ENCODE data around the gene CLDN14.
A peak's percentile ranks its signal among the peaks of the same experiment; 100 is the strongest.

Gene CLDN14

DNA sequence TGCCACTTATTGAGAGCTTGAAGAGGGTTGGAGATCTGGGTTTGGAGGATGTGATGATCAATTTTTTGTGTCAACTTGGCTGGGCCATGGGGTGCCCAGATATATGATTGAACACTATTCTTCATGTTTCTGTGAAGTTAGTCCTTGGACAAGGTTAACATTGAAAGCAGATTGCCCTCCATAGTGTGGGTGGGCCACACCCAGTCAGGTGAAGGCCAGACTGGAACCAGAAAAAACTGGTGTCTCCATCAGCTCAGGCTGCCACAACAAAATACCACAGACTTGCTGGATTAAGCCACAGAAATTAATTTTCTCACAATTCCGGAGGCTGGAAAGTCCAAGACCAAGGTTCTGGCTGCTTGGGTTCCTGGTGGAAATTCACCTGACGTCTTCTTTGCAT lies 7.5 kb downstream of the CLDN14 start:
- no peak for DNase-seq

DNA sequence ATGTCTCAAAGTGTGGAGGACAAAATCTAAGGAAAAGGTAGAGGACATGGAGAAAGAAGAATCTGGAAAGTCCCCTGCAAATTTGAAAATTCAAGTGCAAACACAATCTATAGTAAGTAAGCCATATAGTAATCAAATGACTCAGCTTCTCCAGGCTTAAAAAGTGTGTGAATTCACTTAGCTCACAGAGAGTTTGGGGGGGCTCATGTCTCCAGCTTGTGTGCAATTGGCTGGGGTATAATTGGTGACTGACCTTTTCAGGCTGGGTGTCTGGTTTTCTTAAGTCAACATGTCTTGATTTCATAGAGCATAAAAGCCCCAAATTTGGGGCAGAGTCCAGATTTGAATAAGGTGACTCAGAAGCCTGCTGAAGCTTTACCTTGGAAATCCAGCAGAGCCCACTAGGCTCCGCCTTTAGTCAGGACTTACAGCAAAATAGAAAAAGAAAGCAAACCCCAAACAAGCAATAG lies 8.6 kb downstream of the CLDN14 start:
- no peak for DNase-seq

DNA sequence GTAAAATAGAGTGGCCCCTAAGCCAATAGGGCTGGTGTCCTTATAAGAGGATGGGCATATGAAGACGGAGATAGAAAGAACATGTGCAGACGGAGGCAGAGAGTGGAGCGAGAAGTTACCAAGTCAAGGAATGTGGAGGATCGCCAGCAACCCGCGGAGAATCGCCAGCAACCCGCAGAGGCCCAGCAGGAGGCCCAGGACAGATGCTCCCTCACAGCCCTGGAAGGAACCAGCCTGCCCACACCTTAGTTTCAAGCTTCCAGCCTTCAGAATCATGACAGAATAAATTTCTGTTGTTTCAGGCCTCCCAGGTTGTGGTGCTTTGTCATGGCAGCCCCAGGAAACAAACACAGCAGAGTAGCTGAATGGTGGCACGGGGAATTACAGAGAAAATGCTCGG lies 9.6 kb downstream of the CLDN14 start:
- no peak for DNase-seq

DNA sequence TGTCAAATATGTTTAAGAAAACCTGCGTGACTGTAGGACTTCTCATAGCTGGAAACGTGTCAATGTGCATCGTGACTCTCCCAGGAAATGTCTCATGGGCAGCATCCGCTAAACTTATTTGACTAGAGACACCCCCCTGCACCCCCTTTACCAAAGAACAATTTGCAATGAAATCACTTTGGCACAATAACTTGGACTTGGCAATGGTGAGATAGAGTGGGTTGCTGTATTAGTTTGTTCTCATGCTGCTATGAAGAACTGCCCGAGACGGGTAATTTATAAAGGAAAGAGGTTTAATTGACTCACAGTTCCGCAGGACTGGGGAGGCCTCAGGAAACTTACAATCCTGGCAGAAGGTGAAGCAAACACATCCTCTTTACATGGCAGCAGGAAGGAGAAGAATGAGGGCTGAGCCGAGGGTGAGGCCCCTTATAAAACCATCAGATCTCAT lies 13.8 kb downstream of the CLDN14 start:
- DNase-seq, result no peak

DNA sequence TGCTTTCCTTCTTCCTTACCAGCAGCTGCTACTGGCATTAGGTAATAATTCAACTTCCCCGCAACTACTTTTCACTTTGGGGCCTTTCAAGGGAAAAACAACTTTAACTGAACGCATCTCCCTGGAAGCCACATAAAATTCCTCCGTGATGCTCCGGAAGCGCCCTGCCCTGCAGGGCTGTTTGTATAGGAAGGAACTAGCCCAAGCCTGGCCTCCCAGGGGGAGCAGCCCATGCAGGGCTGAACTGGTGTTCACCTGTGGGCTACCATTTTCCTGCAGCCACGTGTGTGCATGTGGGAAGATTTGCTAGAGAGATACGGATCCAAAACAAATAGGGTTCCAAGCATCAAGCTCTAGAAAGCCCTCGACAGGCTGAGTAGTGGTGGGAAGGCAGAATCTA lies 14.4 kb downstream of the CLDN14 start:
- no peak for DNase-seq

DNA sequence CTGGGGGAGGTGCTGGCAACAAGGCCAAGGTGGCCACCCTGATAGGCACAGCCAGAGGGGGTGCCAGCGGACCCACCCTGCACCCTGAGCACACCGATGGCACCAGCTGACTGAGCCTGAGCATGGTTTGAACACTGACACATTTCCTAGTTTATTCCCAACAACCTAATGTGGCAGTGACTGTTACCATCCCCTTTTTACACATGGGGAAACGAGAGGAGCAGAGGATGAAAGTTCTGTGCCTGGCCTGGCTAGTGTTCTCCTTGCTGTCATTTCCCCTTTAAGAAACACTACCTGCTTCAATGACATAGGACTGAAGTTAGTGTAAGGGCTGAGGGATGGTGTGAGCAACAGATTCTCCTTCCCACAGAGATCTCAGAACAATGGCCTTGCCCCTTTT lies 15.3 kb downstream of the CLDN14 start:
- no peak for DNase-seq

DNA sequence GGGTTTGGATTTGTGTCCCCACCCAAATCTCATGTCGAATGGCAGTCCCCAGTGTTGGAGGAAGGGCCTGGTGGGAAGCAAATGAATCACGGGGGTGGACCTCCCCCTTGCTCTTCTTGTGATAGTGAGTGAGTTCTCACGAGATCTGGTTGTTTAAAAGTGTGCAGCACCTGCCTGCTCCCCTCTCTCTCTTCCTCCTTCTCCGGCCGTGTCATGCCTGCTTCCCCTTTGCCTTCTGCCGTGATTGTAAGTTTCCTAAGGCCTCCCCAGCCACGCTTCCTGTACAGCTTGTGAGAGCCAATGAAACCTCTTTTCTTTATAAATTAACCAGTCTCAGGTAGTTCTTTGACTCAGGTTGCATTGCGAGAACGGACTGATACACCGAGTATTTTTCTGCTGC lies 15.9 kb downstream of the CLDN14 start:
- DNase-seq, result no peak

DNA sequence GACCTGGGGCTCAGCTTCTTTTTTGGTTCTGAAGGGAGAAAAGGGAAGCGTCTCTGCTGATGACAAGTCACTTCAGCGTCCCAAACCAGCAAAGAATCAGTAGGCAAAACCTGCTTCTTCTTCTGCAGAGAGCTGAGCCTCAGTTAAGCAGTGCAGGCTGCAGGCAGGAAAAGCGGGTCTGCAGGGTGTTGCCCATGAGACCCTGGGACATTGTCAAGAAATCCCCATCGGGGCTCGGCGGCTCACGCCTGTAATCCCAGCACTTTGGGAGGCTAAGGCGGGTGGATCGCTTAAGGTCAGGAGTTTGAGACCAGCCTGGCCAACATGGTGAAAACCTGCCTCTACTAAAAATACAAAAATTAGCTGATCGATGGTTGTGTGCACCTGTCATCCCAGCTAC lies 16.7 kb downstream of the CLDN14 start:
- no peak for DNase-seq

DNA sequence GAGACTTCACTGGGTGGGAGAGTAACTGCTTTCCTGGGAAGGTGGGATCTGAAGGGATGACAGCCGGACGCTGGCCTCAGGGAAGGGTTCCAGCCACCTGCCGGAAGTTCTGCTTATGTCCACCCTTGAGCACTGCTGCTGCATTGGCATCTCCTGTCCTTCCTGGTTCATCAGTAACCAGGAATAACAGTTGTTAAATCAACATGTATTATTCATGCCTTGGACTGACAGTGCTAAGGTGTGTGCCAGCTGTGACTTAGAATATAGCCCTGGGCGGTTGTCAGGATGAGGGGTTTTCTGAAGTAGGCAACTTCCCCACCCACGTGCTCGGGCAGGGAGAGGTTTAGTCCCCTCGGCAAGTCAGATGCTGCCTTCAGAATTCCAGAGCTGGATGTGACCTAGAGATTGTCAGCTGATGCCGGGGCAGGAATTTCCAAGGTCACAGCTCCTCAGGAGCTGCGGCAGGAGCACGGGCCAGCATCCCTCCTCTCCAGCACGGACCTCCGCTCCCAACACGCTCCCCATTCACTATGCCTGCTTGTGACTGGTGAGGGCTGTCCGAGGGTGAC lies 17.9 kb downstream of the CLDN14 start:
- DNase-seq, result no peak

DNA sequence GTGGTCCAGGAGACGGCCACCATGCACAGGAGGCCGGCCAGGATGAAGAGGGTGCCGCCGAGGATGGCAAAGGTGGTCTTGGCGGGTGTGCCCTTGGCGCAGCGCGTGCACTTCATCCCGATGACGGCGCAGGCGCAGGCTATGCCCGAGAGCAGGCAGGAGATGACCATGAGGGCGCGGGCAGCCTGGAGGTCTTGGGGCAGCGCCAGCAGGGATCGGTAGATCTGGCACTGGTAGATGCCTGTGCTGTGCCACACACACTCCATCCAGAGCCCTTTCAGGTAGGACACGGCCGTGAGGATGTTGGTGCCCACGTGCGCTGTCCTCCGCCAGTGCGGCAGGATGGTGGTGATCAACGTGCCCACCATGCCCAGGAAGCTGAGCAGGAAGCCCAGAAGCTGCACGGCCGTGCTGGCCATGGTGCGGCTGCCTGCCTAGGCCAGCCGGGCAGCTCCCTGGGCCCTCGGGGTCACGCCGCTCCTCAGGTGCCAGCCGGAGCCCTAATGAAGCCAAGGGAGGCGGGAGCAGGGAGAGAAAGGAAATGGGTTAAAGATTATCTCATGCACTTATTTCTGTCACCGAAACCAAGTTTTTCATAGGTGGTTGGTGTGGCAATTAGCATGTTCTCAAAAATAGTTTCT lies 18.5 kb downstream of the CLDN14 start:
- DNase-seq, result no peak

DNA sequence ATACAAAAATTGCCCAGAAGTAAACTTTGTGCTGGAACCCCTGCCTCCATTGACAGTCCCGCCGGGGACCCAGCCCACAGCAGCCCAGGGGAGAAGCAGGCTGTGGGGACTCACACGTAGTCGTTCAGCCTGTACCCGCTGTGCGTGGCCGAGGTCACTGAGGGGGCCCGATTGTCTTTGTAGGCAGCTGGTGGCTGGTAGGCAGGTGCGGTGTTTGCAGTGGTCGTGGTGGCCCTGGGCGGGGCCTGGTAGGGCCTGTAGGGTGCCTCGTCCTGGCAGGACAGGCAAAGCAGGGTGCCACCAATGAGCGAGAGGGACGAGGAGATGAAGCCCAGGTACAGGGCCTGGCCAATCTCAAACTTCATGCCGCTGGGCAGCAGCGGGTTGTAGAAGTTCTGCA lies 19.1 kb downstream of the CLDN14 start:
- DNase-seq, result no peak

DNA sequence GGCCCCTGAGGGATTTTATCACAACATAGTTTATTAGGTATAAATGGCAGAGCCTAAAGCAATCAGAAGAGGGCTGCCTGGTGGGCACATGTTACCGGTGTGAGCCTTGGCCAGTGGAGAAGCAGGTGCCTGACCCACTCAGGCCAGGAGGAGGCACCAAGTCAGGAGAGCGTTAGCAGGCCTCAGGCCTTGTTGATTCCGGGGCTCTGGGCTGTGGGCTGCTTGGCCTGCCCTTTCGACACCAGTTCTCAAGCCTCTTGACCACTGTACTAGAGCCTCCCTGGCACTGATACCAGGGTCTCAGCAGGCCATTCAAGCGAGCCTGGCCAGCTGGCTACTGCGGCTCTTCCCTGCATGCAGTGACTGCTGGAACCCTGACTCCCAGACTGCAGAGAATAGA lies 20.8 kb downstream of the CLDN14 start:
- DNase-seq, result no peak

DNA sequence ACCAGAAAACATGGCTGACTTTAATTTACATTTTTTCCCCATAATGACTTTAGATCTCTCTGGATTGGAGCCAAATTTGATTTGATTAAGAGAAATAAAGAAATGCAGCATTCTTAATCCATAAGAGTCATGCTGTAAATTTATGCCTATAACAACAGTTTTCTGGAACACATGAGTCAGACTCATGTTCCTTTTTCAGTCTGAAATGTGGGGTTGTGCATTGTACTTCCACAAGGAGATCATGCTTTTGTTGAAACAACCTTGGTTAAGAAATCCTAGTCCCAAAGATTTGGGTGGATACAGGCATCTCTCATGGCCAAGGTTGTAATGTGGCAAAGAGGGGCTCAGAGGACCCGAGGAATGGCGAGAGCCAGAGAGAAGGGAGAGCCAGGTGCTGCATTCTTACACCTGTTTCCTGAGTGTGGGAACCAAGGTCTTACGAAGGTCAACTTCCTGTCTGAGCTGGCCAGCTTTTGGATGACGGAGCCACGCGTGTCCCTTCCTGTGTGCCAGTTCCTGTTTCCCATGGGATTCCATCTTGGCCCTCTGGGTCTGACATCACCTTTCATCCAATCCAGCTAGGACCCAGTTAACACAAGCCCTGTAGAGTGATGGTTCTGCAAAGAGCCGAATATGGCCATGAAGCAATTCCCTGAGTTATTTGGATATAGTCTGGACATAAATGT lies 23.1 kb downstream of the CLDN14 start:
- DNase-seq, result no peak

DNA sequence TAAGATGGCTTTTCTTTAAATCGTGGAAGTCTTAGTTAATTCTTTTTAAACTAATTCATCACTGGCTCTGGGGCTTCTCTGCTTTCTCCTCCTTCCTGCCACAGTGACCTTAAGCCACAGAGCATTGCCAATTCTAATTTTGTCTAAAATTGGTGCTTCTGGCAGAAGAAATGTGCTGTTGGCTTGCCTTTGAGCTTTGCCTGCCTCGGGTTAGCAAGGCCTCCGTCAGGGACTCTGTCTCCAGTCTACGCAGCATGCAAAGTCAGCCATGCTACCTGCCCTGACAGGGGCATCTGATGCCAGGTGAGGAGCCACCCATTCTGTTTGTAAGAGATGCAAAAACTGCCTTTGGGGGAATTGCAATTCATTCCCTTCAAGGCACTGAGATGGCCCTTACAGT lies 25.2 kb downstream of the CLDN14 start:
- no peak for DNase-seq

DNA sequence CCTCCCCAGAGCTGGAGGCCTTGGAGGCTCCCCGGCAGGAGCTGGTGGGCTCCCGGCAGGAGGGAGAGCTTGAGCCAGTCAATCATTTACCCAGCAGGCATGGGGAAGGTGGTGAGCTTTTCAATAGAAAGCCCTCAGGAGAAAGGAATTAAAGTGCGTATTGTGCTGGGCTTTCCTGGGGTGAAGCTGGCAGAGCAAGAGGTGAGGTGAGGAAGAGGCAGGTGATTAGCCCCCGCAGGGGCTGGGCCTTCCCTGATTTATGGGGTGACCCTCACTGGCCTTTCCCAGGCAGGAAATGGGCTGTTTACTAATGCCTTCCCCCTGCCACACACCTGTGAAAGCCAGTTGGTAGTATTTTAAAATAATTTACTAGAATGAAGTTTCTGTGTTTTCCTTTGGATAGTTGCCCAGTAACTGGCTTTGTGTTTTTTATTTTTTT lies 25.8 kb downstream of the CLDN14 start:
- DNase-seq, result no peak

DNA sequence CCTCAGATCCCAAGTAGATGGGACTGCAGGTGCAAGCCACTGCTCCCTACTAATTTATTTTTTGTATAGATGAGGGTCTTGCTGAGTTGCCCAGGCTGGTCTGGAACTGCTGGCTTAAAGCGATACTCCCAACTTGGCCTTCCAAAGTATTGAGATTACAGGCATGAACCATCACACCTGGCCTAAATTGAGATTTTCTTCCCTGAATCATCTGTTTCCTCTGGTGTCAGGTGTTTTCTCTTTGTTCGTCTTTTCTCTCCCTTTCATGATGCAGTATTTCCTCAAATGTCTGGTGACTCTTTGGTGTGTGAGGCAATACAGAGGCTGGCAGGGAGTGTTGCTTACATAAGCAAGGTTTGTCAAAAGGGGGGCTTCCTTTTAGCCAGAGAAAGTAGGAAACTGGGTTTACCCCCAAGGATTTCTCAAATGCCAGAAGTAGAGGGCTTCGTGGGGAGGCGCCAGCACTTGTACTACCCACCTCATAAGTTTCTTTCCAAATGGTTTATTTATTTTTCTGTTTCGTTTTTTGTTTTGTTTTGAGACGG lies 27.6 kb downstream of the CLDN14 start:
- DNase-seq, result no peak

DNA sequence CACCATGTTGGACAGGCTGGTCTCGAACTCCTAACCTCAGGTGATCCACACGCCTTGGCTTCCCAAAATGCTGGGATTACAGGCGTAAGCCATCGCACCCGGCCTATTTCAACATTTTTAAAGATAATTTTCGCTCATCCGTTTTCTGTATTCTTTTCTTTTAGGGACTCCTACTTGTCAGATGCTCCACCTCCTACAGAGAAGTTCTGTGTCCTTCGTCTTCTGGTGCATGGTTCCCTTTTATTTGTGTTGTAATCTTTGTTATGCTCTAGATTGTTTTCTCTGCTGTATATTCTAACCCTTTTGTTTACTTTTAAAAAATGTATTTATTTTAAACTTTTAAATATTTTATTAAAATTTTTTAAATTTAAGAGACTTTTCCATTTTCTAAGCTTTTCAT lies 28.4 kb downstream of the CLDN14 start:
- no peak for DNase-seq

DNA sequence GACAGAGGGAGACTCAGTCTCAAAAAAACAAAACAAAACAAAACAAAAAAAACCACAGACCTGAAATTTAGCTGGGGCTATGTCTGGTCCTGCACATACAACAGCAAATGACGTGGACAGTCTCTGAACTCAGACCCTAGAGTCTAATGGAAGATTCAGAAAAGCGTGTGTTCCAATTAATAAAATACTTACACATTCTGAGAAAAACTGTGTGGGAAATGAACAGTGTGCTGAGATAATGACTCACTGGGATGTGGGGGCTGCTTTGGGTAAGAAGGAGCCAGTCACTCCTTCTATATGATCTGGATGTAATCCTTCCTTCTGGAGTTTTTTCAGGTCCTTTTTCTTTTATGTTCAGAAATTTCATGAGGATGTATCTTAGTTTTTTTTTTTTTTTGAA lies 29.4 kb downstream of the CLDN14 start:
- DNase-seq, result peak in 4 of 56 donors; percentile 5 to 34 (median 19)

DNA sequence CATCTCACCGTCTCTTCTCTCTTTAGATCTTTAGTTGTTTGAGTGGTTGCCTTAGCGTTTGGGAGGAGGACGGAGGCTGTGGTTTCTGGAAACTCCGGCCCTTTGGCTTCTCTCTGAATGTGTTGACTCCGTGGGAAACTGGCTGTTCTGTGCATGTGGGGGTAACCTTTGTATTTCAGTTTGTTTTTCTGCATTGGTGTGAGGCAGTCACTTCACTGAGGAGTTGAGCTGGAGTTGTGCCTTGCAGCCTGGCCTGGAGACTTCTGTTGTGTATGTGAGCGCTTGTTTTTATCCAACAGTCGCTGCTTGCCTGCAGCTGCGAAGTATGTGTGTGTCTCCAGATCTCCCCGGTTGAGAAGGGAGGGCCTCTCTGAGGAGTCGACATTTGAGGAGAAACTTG lies 33.6 kb downstream of the CLDN14 start:
- no peak for DNase-seq

DNA sequence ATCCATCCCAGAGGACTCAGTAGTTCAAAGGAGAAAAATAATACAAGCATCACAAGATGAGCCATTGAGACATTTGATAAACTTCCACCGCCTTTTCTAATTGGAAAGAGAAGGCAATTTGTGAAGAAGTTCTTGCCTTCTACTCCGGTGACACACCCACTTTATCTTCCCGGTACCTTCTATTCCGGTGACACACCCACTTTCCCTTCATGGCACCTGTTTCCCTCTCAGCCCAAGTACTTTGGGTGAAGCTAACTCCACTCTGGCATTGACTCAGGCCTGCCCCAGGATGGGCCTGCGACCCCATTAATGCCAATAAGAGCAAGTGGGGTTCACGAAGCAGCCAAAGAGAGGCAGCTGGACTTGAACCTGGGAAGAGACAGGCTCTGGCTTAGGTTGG lies 38.2 kb downstream of the CLDN14 start:
- no peak for DNase-seq

DNA sequence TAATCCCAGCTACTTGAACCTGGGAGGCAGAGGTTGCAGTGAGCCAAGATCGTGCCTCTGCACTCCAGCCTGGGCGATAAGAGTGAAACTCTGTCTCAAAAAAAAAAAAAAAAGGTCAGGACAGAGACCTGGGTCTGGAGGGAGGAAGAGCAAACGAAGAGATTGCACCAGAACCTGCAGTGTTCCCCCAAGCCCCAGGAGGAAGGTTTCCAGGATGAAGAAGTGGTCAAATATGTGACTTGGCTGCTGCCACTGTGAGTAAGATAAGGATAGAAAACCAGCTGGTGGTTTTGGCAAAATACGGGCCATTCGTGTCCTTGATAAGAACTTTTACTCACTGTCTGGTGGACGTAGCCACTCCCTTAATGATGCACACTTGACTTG lies 42.2 kb downstream of the CLDN14 start:
- no peak for DNase-seq

DNA sequence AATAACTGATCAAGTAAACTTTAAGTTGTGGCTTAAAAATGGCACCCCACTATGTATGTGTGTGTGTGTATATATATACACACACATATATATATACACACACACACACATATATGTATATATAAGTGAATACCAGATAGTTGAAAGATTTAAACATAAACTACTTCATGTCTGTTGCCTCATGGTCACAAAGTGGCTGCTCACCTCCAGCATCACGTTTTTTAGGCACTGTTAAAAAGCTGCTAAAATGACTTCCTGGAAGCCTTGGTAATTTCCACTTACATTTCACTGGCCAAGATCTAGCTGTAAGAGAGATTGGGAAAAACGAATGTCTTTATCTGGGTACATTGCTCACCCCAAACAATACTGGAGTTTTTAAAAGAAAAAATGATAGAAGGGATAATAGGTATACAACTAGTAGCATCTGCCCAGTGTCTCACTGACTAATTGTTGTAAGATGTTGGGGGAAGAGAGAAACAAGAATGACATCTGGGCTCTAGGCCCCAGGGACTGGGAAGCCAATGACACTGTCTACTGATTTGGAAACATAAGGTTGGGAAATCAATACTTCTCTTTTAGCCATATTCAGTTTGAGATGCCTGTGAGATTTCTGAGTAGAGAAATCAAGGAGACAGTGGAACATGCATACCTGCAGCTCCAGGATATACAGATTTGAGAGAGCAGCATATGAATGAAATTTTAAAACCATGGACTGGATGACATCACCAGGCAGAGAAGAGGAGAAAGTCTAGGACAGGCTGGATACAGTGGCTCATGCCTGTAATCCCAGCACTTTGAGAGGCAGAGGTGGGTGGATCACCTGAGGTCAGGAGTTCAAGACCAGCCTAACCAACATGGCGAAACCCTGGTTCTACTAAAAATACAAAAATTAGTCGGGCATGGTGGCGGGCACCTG lies 42.8 kb downstream of the CLDN14 start:
- no peak for DNase-seq

All from nucleus accumbens (tissue), 56 donors.